Activated CD8-positive, alpha-beta memory T cell treated with anti-CD3 and anti-CD28 coated beads, Interleukin-2, amount 50 U/mL, for 1 hour (primary cell): ENCODE data around the gene NDUFS8.

ENCODE experiments used
- DNase-seq: peaks from one replicate; pipeline ENCODE4 v3.0.0-alpha.2; 2020; ENCODE audit errors: extremely low read depth

Gene NDUFS8

DNA sequence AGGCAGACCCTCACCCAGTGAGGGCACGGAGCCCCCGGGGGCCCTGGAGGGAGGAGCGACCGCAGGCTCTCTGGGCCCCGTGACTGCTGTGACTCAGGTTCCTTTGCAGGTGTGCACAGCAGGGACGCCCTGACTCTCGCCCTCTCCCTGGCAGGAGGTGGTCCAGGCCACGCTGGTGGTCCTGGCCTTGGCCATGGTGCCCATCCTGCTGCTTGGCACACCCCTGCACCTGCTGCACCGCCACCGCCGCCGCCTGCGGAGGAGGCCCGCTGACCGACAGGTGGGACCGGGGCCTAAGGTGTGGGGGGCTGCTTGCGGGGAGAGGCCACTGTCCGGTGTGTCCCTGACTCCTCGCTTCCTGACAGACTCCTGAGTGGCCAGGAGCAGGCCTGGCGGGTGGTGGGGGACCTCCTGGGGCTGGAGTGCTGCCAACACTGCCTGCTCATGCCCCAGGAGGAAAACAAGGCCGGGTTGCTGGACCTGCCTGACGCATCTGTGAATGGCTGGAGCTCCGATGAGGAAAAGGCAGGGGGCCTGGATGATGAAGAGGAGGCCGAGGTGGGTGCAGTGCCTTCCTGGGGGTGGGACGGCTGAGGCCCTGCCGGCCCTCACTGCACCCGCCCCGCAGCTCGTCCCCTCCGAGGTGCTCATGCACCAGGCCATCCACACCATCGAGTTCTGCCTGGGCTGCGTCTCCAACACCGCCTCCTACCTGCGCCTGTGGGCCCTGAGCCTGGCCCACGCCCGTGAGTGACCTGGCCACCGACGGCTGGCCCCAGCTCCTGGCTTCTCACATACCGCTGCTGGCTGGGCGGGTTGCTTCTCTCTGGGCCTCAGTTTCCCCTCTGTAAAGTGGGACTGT lies 19.3 kb downstream of the NDUFS8 start:
- DNase-seq: no peak

DNA sequence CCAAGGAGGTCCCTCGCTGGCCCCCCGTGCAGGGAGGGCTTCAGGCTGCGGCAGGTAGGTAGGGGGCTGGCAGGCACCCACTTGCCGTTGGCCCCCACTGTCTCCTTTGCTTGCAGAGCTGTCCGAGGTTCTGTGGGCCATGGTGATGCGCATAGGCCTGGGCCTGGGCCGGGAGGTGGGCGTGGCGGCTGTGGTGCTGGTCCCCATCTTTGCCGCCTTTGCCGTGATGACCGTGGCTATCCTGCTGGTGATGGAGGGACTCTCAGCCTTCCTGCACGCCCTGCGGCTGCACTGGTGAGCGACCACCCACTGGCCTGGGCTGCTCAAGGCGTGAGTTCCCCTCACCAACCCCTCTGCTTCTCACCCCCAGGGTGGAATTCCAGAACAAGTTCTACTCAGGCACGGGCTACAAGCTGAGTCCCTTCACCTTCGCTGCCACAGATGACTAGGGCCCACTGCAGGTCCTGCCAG lies 19.9 kb downstream of the NDUFS8 start:
- no peak for DNase-seq

DNA sequence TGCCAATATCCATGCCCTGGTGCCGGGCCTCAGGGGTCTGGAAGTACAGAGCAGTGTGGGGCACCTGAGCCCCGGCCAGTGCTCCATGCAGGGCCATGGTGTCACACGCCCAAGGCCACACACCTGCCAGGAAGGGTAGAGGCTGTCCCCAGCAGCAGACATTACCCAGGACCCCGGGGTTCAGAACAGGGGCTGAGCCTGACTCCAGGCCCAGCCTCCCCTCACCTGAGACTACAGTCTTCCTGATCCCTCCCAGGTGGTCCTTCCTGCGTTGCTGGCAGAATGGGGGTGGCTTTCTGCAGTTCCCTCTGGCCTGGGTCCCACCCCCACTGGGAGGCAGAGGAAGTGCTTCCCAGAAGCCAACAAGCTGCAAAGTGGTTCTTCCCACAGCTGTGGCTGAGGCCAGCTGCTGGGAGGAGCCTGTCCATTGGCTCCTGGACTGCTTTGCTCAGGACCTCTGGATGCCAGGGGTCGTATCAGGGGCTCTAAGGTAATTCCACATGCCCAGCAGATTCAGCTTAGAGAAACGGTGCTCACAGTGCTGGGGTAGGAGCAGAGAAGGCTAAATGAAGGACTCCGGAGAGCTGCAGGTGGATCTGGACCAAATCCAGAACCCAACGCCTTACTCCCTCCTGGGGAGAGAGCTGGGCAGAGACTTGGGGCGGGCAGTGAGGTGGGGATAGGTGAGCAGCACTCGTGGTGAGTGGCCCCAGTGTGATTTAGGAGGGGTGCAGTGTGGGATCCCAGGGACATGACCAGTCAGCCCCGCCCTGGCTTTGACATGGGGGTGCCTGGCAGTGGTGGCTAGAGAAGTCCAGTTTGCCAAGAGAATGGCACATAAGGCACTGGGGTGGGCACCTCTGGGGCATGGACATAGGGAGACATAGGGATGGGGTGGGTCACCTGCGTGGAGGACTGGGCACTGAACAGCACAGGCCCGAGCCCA lies 21.0 kb downstream of the NDUFS8 start:
- no peak for DNase-seq

DNA sequence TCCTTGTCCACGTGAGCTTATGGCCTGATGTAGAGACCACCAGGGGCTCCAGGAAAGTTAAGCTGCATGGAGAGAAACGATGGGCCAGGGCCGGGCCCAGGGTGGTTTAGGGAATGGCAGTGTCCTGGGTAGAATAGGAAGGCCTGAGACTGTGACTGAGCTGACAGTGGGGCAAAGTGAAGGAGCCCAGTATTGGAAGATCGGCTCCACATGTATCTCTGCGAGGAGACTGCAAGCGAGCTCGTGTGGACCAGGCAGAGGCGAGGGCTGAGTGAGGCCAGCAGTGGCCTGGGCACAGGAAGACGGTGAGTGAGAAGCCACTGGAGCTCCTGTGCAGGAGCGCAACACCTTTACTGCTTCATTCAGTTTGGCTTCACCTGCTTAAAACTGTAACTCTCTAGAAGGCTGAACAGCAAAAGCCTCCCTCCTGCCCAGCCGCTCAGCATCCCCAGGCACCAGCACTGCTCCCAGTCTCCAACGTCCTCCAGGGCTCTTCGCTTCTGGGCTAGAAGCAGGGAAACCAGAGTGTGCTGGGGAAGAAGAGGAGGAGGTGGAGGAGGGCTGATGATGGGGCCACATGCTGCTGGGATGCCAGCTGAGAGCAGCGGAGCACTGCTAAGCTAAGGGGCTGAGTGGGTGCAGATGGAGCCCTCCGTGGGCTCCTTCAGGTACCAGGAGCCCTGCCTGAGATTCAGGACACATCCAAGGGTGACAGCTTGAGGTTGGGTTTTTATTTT lies 21.8 kb downstream of the NDUFS8 start:
- no peak for DNase-seq

DNA sequence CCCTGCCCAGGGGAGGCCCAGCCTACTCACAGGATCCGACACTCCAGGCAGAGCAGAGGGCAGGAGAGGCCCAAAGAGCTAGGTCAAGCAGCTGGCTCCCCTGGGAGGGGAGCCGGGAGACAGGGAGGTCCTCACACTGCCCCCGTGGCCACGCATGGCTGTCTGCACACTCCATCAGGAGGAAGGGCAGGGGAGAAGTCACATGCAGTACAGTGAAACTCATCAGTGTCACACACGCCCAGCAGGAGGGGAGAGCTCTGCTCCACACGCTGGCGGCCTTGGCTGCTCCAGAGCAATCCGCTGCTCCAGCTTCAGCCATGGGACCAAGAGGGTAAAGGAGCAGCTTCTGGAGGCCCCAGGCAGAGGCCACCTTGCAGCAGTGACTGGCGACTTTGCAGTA lies 22.6 kb downstream of the NDUFS8 start:
- no peak for DNase-seq

DNA sequence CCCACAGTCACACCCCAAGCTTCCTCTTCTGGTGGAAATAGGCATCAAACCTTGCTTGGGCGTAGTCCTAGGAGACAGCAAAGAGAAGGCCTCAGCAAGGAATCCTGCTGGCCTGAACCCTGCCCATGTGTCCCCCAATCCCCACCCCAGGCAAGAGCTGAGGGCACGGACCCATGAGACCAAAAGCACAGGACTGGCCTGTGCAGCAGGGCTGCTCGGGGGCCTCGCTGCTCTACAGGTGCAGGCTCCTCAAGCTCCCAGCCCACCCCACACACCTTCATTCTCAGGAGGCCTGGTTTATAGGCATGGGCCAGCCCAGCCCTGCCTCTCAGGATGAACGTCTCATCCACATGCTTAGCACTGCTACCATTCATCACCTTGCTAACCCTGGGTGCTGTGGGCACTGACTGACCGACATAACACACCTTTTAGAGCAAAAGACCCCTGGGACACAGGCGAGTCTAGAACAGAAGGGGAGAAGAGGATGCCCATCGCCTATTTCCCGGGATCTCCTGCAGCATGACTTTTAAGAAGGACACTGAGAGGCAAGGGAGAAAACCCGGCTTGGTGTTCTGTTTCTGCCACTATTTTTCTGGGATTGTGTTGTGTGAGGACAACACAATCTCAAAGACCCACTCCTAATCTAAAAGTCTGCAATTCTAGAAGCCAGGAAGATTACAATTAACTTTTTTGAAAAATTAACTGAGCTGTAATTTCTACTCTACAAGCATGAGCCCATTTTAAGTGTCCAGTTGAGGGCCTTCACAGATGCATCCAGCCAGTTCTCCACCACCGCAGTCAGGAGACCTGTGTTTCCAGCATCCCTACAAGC lies 23.7 kb downstream of the NDUFS8 start:
- DNase-seq: no peak

DNA sequence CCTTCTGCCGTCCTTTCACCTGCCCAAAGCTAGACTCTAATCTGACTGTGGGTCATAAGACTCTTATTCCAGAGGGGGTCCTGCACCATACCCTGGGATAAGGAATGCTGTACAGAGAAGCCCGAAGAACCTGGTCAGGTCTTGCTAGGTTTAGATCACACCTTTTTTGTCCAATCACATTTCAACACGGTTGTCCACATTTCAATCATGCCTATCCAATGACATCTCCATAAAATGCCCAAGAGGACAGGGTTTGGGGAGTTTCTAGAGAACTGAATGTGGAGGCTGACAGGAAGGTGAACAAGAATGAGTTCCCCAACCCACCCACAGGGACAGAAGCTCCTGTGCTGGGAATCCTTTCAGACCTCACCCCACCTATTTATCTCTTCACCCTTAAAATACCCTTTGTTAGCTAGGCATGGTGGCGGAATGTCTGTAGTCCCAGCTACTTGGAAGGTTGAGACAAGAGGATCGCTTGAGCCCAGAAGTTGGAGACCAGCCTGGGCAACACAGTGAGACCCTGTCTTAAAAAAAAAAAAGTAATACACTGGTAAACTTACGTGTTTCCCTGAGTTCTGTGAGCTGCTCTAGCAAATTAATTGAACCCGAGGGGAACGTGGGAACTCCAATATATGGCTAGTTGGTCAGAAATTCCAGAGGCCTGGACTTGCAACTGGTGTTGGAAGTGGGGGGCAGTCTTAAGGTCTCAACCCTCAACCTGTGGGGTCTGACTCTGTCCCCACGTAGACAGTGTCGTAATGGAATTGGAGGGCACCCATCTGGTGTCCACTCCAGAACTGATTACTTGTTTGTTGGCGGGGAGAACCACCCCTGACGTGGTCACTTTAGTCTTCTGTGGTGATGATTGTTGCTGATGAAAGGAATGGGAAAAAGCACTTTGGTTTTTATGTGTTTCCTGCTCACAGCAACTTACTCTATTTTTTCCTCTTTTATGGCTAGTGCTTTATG lies 26.1 kb downstream of the NDUFS8 start:
- DNase-seq: no peak

DNA sequence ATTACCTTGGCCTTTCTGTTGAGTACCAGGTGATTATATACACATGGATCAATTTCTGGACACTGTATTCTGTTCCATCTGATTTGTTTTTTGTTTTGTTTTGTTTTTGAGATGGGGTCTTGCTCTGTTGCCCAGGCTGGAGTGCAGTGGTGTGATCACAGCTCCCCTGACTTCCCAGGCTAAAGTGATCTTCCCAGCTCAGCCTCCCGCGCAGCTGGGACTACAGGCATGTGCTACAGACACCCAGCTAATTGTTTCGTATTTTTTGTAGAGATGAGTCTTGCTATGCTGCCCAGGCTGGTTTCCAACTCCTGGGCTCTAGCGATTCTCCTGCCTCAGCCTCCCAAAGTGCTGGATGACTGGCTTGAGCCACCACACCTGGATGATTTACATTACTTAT lies 27.3 kb downstream of the NDUFS8 start:
- no peak for DNase-seq

DNA sequence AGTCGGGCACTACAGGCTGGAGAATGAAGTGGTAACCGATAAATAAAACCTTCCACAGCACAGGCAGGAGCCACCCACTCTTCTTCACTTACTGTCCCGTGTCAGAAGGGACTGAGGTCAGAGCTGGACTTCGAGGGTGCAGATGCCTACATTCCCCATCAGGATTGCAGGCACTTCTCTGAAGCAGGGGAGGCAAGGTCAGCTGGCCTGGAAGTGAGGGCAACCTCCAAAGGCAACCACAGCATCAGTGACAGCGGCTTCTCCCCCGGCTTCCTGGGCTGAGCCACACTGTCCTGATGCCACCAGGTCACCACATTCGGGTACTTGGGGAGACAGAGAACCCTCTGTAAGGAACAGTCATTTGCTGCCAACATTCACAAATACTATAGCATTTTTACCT lies 31.0 kb downstream of the NDUFS8 start:
- DNase-seq: no peak

DNA sequence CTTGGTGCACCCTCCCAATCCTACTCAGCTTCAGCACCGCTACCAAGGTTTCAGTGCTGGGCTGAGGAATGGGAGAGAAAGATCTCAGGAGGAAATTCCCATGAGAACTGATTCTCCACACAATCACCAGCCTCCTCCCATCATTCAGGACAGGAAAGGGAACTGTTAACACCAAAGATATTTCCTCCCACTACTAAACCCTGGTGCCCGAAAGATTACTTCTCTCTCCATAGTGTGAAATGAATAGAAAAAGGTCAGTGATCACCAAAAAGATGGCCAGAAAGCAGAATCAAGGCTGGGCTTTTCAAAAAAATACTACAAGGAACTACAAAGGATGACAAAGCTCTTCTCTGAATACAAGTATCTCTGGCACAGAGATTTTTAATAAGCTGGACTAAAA lies 34.4 kb downstream of the NDUFS8 start:
- DNase-seq: no peak

DNA sequence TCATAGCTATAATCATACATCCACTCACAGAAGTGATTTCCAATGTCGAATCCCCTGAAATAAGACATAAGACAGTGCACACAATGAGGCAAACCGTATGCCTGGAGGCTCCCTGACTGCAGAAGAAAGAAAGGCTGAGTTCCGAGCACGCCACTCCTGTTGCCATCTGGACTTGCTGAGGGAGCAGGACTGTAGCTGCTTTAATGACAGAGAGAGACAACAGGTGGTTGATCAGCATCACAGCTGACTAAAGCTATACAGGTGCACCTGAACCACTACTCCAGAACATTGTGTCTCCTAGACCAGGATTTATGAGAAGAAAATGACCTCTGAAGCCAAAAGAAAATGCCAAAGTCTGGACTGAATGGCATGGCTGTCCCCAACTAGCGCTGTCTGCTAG lies 35.4 kb downstream of the NDUFS8 start:
- no peak for DNase-seq

DNA sequence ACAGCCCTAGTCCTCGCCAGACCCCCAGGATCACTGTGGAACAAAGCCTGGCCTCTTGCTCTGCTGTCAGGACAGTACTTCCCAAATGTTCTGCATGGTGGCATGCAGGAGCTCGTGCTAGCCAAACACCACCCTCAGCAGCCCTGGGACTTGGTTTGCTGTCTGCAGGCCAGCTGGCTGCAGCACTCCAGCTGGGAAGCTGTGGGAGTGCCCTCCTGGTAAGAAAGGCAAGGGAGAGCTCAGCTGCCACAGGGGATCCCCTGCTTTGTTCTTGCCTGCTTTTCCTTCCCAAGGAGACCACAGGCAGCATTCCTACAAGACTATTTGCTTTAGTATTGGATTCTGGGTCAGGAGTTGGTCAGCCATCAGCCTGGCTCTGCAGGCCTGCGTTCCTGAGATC lies 36.3 kb downstream of the NDUFS8 start:
- no peak for DNase-seq

DNA sequence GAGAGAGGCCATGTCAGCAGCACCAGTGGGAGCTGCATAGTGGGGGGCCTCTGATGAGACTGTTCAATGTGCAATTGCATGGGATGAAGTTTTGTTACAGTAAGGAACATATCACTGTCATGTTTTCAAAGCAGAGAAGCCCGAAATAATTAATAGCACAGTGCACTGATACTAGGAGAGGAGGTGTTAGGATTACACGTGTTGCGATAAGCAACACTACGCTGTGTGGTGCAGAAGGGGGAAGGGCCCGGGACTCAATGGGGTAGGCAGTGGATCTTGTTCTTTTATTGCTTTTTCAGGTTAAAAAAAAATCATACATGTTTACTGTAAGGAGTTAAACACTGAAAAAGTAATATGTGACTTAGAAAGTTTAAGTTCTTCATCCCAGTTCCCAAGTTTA lies 37.5 kb downstream of the NDUFS8 start:
- DNase-seq: no peak

DNA sequence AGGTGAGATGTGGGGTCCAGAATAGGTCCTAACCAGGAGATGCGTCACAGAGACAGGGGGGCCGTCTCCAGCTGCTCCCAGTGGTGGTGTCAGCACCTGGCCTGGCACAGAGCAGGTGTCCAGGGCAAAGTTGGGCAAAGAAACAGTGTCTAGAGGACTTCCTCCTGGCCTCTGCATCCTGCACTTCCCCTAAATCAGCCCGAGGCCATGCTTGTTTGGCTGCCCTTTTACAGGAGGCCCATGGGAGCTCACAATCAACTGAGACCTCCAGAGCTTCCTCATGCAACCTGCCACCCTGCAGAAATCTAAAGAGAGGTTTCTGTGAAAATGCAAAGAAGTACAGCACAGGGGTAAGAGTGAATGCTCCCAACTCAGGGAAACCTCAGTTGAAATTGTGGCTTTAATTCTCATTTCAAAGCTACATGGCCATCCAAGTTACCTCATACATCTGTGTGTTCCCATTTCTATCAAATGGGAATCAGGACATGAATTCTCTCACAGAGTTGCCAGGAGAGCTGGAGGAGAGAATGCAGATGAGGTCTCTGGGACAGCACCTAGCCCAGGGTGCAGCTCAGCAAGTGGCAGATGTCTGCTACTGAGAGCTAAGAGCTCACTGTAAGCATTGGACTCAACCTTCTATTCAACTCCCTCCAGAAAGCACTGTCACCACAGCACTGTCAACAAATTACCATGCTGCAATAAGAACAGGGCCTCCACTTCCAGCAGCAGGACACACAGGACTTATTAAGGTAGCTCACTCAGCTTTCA lies 41.0 kb downstream of the NDUFS8 start:
- no peak for DNase-seq

DNA sequence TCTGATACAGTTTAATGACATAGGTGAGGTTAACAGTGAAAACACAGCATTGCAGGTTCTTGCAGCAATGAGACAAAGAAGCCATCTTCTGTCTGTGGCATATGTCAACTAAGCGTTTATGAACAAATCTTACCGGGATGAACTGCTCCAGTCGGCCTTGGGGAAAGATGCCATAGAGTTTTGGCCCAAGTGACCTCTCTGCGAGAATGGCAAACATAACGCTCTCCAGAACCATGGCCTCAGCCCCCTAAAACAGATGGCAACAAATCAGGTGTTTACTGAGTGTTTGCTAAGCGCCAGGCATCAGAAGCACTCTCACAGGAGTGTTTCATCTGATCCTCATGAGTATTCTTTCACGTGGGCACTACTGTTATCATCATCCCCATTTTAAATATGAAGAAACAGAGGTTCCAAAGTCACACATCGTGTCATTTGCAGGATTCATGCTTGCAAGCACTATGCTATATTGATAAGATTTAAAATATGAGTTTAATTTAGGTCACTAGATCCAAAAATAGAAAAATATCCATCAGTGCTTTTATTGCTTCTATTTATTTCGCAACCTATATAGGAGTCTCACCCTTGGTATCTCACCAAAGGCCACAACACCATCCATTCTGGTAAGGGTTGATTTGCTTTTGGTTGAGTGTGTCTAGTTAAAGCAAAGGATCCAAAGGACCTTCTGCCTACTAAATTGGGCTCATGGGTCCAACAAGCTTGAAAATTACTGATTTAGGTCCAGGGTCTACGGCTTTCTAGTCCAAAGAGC lies 44.3 kb downstream of the NDUFS8 start:
- no peak for DNase-seq

DNA sequence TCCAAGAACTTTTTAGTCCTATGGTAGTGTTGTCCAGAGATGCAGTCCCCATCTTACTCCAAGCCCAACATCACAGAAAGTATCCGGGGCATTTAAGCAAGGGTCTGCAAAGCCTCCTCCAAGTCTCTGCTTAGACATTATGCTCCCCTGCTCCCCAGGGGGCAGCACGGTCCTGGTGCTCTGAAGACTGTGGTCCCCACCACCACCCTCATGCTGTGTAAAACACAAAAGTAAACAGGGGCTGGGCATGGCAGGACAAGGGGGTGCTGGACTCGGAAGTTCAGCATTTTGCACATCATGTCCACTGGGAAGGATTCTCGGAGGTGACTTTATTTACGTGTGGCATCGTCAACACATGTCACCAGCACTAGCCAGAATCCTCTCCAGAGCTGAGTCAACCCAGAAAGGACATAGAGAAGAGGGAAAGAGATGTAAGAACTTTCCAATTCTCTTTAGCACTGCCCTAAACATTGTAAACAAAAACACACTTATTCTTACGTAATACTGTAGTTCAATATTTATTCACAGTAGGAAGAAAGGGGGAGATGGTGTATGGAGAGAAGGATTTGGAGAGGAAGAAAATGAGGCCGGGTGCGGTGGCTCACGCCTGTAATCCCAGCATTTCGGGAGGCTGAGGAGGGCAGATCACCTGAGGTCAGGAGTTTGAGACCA lies 46.0 kb downstream of the NDUFS8 start:
- DNase-seq: no peak

DNA sequence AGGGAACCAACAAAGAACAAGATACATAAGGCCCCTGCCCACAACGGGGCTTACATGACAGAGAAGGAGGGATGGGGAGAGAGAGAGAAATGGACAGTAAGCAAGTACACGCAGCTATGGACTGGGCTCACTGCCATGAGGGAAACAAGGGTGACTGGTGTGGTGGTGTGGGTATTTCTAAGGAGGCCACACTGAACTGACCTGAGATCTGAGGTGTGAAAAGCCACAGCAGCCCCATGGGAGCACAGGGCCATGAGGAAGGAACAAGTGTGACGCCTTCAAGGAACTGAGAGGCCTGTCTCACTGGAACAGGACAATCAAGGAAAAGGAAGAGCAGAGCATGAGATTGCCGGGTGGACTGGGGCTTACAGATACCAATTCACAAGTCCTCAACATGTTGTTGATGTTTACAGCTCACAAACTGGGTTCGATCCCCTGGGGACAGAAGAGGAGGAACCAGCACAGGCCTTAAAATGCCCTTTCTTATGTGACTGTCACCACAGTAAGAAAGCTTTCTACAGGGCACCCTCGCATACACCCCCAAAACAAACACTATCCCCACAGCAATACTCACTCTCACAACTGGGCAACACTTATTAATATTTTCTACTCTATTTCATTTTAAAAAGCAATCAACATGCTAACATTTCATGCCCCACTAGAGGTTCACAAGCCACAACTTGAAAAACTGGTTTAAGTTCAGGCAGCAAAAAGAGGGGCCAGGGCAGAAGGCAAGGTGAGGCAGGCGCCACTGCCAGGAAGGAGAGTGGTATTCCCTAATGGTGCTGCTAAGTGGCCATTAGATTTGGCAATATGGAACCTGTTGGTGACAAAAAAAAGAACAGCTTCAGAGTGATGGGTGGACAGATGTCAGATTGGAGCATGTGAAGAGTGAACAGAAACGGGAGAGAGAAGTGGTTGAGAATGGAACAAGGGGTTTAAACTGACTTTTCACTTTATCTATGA lies 47.4 kb downstream of the NDUFS8 start:
- no peak for DNase-seq
